AG04449 (cell line): ENCODE data around the gene ANKRD11.

Source experiments
- CTCF ChIA-PET: fragments of 350-600 bp; formaldehyde crosslinking; extraction: SDS; loops from one replicate; lab custom pipeline; 2021; ENCODE audit warnings: antibody characterized with exemption; lab: Yijun Ruan, JAX
- POLR2A ChIA-PET: fragments of 400-600, 350-600 bp; formaldehyde crosslinking; extraction: SDS; loops from one replicate; lab custom pipeline; 2020; ENCODE audit warnings: antibody characterized with exemption, inconsistent platforms; lab: Yijun Ruan, JAX
- DNase-seq: peaks from one replicate; pipeline ENCODE4 v3.0.0-alpha.2; 2010; ENCODE audit warnings: low read depth, low spot score
- H3K4me3 ChIP-seq: 2 replicates; pipeline ENCODE4 v1.5.1; 2011; ENCODE audit warnings: low read depth, mild to moderate bottlenecking, control low read depth, low read length
- TF ChIP-seq, protein P1 (sequence below): IDR thresholded peaks from one replicate; pipeline ENCODE4 v1.5.1; 2011; ENCODE audit warnings: mild to moderate bottlenecking, moderate library complexity, low read length, control low read depth, inconsistent platforms; ENCODE audit not compliant: insufficient read depth; ENCODE audit errors: missing control alignments

The ANKRD11 gene

DNA sequence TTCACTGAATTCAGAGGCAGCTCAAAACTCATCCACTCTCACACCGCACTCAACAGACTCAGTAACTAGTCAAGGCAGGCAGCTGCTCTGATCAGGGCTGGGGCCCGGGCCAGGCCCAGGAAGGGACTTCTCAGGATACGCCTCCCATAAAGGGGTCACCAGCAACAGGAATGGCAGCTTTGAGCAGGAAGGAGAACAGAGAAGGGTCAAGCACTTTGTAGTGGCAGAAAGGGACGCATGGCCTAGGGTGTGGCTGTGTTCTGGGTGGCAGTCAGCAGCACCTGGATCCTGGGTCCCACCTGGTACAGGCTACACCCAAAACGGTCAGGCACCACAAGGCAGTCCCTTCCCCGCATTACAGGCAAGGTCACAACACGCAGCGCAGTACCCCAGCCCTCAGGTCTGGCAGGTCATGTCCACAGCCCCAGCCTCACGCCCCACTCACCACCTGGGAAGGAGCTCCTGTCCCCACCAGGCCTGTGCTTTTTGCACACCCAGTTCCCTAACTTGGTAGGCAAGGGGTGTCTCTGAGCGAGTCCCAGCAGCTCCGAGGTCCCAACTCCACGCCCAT, 173.2 kb downstream of the ANKRD11 start:
- TF ChIP-seq, protein P1, sequence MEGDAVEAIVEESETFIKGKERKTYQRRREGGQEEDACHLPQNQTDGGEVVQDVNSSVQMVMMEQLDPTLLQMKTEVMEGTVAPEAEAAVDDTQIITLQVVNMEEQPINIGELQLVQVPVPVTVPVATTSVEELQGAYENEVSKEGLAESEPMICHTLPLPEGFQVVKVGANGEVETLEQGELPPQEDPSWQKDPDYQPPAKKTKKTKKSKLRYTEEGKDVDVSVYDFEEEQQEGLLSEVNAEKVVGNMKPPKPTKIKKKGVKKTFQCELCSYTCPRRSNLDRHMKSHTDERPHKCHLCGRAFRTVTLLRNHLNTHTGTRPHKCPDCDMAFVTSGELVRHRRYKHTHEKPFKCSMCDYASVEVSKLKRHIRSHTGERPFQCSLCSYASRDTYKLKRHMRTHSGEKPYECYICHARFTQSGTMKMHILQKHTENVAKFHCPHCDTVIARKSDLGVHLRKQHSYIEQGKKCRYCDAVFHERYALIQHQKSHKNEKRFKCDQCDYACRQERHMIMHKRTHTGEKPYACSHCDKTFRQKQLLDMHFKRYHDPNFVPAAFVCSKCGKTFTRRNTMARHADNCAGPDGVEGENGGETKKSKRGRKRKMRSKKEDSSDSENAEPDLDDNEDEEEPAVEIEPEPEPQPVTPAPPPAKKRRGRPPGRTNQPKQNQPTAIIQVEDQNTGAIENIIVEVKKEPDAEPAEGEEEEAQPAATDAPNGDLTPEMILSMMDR: no peak
- ChIA-PET CTCF (interaction anchor here (0.7 to 1.3 kb wide), 3 partner anchors 25 to 44 kb away, joined by 3 read pairs; no protein-coding TSS in a partner anchor), POLR2A (no interaction called here)
- H3K4me3 ChIP-seq: no peak overlapping the region
- DNase-seq: no peak

DNA sequence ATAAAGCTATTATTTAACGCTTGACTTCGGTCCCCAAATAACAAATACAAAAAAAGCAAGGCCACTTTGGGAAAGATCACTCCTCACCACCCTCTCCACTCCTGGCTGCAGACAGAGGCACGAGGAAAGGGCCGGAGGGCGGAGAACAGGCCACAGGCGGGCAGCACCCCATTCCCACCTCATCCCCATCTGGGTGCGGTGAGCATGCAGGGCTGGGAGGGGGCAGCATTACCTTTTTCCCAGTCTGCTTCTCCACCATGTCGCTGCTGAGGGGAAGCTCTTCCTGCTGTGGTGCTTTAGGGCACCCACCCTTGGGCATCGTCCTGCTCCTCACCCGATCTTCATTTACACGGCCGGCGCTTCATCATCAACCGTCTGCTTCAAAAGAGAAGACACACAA, 173.7 kb downstream of the ANKRD11 start:
- H3K4me3 ChIP-seq: no peak overlapping the region
- no peak for DNase-seq
- ChIA-PET CTCF (interaction anchor here (0.7 to 1.3 kb wide), 3 partner anchors 24 to 45 kb away, joined by 3 read pairs; no protein-coding TSS in a partner anchor), POLR2A (no interaction called here)
- TF ChIP-seq, protein P1: no peak

DNA sequence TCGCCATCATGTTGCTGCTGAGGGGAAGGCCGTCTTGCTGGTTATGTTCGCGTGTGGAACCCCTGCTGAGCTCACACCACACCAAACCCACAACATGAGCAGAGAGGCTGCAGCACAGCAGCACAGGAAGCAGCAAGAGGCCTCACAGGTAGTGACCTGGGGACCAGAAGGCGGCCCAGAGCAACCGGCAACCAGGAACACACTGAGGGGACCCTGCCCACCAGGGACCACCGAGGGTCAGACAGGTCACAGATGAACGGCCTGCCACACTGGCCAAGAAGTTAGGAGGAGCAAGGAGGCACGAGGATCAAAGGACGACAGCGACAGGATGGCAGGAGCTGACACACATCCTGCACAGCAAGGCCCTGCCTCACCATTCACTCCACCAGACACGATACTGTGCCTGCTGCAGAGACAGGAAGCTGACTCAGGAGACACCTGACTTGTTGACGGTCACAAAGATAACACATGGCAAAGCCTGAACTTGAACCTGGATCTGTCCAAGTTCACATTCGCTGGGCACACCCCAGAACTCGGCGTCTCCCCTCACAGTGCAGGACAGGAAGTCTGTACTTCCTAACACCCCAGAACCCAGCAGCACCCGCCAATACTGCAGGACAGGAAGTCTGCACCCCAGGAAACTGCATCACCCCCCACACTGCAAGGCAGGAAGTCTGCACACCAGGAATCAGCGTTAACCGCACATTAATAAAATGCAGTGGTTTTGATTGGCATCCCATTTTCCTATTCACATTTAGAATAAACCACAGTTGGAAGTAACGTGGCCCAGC, 174.4 kb downstream of the ANKRD11 start:
- H3K4me3 ChIP-seq: no peak overlapping the region; the same call in 1 of the 2 replicates
- TF ChIP-seq, protein P1: no peak
- ChIA-PET POLR2A (no interaction called here), CTCF (interaction anchor here (1.3 kb wide), 1 partner anchor 23 kb away, joined by 3 read pairs; no protein-coding TSS in a partner anchor)
- no peak for DNase-seq

DNA sequence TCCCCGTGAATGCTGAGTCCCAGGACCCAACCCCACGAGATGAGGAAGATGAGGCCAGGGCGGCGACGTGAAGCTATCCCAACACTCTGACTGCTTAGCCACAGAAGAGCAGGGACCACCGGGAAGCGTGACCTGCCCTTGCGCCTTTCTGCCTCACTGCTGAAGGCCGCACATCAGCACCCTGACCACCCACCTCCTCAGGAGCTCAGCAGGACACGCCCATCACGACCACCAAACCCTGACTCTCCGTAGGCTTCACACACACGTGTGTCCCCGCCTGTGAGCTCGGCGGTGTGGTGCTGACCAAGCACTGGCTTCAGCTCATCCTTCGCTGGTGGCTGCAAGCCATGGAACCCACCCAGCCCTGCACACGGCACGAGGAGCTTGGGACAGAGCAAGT, 175.1 kb downstream of the ANKRD11 start:
- DNase-seq: no peak
- TF ChIP-seq, protein P1: no peak
- ChIA-PET POLR2A (no interaction called here), CTCF (no interaction called here)
- no peak overlapping the region for H3K4me3 ChIP-seq

DNA sequence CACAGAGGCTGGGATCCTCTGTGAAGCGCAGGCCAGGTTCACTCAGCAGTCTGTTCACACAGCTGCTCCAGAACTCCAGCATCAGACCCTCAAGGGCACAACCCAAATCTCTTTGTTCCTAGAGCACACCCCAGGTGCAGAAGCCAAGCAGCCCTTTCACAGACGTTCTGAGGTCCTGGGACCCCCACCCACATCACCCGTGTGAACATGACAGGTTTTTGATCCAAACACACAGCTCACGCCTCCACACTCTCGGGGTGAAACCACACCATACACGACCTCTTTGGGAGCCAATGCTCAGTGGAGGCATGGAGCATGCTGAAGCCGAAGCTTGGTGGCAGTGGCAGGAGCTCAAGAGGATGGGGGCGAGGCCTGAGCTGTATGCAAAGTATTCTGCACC, 175.5 kb downstream of the ANKRD11 start:
- no peak for DNase-seq
- TF ChIP-seq, protein P1: no peak
- H3K4me3 ChIP-seq: no peak overlapping the region
- ChIA-PET POLR2A (no interaction called here), CTCF (no interaction called here)

DNA sequence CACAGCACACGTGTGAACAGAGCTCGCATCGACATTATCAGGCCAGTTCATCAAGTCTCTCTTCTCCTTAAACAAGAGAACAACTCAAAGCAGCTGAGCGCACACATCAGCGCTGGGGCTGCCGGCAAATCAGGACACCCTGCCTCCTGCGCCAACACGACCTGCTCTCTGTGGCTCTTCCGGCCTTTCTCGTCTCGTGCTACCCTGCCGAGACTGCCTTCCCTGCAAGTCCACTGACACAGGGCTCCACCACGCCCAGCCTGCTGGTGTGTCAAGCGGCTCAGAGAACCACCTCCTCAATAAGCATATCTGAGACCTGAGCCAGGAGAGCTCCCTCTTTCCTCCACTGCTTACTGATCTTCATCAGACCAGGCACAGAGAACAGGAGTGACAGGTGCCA, 176.0 kb downstream of the ANKRD11 start:
- ChIA-PET POLR2A (no interaction called here), CTCF (no interaction called here)
- DNase-seq: no peak
- TF ChIP-seq, protein P1: no peak
- no peak overlapping the region for H3K4me3 ChIP-seq
